Stimulated activated CD4-positive, alpha-beta T cell treated with anti-CD3 and anti-CD28 coated beads, Interleukin-4, amount 100 ng/mL, for 4 hours (primary cell): ENCODE data around the gene RHOT1.

Experiments used
- DNase-seq, 2 experiments: peaks; one replicate each; pipeline ENCODE4 v3.0.0-alpha.2; 2020

The RHOT1 gene

DNA sequence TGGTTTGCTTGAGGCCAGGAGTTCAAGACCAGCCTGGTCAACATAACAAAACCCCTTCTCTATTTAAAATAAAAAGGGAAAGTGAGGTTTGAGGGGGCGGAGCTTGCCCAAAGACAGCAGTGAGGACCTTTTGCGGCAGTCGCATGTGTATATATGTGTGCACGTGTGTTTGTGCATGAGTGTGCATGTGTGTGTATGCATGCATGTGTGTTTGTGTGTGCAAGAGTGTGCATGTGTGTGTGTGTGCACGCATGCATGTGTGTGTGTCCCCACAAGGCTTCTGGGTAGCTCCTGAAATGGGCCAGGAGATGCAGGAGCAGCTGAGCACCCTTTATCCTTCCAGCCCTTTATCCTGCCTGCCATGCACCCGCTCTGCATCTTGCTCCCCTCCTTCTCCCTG is 132.3 kb downstream of the RHOT1 start:
- DNase-seq = no peak
